NCI-H1417 (cell line): Measurements from ENCODE around the gene PRRT1B.
"Not testable (repeated sequence)": the region's sequence is repeated elsewhere in the genome, so short reads cannot be mapped to it uniquely, and the experiment has no call there.

Source experiments
- DNase-seq, 3 experiments: peaks; one replicate each; lab custom pipeline; 2025; lab: John Stamatoyannopoulos, UW

PRRT1B gene

DNA sequence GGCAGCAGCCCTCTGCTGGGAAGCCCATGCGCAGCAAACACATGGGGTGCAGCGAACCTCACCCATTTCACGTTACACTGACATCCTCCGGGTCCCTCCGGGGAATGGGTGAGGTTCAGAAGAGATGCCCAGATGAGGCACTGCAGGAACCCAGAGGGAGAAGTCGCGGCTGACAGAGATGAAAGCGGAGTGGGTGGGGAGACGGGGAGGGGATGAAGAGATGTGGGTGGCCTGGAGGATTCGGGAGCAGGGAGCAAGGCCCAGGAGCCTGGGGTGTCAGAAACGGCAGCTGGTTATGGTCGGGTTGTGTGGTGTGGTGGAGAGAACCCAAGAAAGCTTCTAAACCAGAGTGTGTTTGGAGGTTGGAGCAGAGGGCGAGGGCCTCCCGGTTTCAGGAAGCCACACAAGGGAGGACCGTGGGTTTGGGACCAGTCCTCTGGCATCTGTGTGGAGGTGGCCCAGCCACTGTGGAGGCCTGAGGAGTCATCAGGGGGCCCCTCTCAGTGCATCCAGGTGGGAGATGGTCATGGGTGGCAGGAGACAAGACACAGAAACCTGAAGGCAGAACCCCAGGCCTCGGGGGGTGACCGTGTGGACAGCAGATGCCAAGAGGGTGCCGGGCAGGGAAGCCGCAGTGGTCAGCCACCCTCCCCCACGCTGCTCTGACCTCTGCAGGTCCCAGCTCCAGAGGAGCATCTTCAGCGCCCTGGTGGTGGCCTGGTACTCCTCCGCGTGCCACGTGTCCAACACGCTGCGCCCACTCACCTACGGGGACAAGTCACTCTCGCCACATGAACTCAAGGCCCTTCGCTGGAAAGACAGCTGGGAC, 22.9 kb upstream of the PRRT1B start:
- no peak for DNase-seq

GRCh38 chr9:131523086-131523388, 22.3 kb upstream of the PRRT1B start:
- no peak for DNase-seq

GRCh38 chr9:131523451-131524435, 21.6 kb upstream of the PRRT1B start:
- no peak for DNase-seq

- DNase-seq, result no peak
Measured at GRCh38 chr9:131524665-131525315, 20.5 kb upstream of the PRRT1B start.

GRCh38 chr9:131525643-131526565, 19.4 kb upstream of the PRRT1B start:
- no peak for DNase-seq

- no peak for DNase-seq
Measured at GRCh38 chr9:131528186-131528585, 17.1 kb upstream of the PRRT1B start.

- no peak for DNase-seq
Measured at GRCh38 chr9:131528886-131529505, 16.3 kb upstream of the PRRT1B start.

DNA sequence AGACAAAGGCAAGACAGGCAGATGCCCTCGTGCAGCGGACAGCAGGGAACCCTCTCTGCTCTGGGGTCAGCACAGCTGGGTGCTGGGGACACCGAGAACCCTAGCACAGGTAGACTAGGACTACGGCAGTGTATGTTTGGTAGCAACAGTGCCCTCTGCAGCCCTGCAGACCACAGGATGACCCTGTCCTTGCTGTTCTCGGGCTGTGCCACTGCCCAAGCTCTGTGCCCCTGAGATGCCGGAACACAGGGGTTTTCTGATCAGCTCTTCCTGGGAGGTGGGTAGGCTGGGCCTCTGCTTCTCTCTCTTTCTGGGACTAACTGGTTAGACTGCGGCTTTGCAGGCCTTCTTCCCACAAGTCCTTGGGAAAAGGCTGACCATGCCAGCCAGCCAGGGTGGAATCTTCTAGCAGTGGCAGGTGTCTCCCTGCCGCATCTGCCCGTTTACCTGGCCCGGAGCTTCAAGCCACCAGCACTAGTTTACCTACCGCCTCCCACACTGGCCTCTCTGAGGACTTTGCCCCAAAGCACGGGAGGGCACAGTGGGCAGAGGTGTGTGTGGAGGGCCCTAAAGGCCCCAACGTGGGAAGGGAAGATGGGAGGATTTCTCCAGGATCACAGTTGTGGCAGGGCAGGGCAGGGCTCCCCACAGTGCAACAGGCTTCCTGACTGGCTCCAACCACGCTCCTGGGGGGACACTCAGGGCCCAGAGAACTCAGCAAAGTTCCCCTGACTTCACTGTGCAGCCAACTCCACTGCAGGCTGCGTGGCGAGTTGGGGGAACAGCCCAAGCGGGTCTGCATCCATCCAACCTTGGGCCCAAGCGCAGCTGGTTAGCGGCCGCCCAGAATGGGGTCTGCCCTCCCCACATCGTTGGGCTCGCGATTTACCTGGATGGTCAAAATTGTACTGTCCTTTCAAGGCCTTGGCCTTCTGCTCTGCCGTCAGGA, 15.5 kb upstream of the PRRT1B start:
- DNase-seq, result no peak

GRCh38 chr9:131530546-131530919, 14.8 kb upstream of the PRRT1B start:
- DNase-seq, result peak in 2 of 3 experiments; percentile 67 to 69

GRCh38 chr9:131530920-131531832, 14.1 kb upstream of the PRRT1B start, which contains the start of gene UCK1:
UCK1 (minus strand) TSS chr9:131531263; CDS start chr9:131531174, 89 bp downstream.
- peak; percentile 68 to 92 (median 90) for DNase-seq

DNA sequence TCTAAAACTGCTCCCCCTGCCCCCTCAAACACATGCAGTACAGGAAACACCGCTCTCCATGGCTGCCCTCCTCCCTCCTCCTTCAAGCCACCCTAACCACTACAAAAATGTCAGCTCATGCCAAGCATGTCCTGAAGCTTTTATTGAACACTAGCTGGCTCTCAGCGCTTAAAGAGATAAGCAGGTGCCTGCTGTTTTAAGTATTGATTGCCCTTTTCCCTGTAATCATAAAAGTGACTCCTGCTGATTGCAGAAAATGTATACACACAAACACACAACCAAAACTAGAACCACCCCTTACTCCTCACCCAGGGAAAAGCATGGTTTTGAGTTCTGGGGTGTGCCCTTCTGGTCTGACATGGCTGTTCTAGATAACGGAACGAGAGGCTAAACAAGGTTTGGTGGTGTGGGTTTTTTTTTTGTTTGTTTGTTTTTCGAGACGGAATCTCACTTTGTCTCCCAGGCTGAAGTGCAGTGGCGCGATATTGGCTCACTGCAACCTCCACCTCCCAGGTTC, 10.5 kb upstream of the PRRT1B start:
- DNase-seq, result peak in 2 of 3 experiments; percentile 15 to 71

DNA sequence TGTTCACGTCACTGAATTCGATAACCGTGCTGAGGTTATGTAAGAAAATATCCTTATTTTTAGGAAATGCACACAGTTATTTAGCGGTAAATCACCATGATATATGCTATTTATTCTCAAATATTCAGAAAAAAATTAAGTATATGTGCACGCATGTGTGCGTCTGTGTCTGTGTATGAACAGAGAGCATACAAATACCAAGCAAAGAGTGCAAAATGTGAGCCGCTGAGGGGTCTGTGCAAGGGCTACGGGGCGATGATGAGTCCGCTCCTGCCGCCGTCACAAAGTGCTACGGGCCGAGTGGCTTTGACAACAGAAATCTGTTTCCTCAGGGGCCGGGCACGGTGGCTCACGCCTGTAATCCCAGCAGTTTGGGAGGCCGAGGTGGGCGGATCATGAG, 7.4 kb upstream of the PRRT1B start:
- DNase-seq, result no peak

DNA sequence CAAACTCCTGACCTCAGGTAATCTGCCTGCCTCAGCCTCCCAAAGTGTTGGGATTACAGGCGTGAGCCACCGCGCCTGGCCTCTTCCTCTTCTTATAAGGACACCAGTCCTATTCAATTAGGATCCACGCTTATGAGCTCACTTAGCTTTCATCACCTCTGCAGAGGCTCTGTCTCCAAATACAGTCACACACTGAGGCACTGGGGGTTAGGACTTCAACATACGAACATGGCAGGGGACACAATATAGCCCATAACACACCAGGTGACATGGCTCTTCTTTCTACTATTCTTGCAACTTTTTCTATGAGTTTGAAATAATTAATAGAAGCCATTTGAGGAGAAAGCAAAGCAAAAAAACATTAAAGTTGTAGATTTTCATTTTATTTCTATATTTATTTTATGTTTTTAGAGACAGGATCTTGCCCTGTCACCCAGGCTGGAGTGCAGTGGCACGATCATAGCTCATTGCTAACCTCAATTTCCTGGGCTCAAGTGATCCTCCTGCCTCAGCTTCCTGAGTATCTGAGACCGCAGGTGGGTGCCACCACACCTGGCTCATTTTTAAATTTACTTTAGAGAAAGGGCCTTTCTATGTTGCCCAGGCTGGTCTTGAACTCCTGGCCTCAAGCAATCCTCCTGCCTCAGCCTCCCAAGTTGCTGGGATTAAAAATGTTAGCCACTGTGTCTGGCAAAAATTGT, 6.0 kb upstream of the PRRT1B start:
- no peak for DNase-seq

DNA sequence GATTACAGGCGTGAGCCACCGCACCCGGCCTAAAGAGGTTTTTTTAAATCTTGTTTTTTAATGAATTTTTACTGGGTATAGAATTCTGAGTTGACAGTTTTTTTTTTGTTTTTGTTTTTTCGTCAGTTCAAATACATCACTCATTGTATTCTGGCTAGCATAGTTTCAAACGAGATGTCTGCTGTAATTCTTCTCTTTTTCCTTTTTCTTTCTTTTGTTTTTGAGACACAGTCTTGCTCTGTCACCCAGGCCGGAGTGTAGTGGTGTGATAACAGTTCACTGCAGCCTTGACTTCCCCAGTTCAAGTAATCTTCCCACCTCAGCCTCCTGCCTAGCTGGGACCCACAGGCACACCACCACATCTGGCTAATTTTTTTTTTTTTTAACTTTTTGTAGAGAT, 2.2 kb upstream of the PRRT1B start:
- DNase-seq, result no peak

- peak in 1 of 3 experiments; percentile 45 for DNase-seq
Measured at GRCh38 chr9:131545786-131546335, 538 bp downstream of the PRRT1B start.

DNA sequence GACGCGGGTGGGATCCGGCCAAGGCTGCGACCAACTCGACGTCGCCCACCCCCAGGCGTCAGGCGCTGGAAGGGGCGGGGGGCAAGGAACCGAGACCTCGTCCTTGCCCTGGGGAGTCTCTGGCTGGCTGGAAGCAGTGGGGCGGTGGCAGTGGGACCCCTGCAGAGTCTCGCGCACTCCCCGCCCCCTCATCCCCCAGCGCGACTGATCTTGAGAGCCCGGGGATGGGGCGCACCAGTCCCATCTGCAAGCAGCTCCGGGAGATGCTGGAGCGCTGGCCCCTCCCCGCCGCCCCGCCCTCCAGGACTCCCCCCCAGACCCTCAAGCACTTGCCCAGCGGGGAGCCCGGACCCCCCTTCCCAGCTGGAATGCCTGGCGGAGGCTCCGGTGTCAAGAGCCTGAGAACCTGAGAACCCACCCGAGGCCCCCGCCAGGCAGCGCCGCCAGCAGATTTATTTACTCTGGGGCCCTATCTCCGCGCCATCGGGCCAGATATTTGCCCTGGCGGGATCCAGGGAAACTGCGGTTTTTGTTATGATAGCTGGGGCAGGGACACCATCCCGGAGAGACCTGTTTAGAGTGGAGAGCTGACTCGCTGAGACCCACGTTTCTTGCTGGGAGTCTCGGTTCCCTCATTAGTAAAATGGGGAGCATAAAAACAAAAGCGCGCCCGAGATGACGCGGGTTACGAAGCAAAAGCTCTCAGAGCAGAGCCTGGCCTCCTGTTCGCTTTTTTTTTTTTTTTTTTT, 1.2 kb downstream of the PRRT1B start:
- DNase-seq, result peak; percentile 26 to 77 (median 61)

DNA sequence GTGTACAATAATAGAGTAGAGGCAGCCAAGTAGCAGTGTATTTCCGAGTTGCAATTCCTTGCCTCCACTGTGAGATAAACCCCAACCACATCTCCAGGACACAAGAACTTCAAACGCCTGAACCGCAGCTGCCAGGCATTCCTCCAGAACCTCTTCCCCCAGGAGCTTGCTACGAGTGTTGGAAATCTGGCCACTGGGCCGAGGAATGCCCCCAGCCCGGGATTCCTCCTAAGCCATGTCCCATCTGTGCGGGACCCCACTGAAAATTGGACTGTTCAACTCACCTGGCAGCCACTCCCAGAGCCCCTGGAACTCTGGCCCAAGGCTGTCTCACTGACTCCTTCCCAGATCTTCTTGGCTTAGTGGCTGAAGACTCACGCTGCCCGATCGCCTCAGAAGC, 3.9 kb downstream of the PRRT1B start:
- not testable (repeated sequence) for DNase-seq
